Inflammatory macrophage treated with lipopolysaccharide for 1 hour (primary cell): ENCODE measurements around the gene SLC31A1.

ENCODE experiments used
- DNase-seq, 2 donors: peaks; one replicate each; pipeline ENCODE4 v3.0.0-alpha.2; 2020 to 2022

The SLC31A1 gene

GRCh38 chr9:113221003-113221799, at the start of gene SLC31A1, which contains the start of gene FKBP15:
Gene SLC31A1 (plus strand): TSS chr9:113221544. CDS start chr9:113256149, 34,605 bp downstream.
Gene FKBP15 (minus strand): TSS chr9:113221277. CDS start chr9:113221243, 34 bp downstream.
- peak; percentile 99 for DNase-seq

DNA sequence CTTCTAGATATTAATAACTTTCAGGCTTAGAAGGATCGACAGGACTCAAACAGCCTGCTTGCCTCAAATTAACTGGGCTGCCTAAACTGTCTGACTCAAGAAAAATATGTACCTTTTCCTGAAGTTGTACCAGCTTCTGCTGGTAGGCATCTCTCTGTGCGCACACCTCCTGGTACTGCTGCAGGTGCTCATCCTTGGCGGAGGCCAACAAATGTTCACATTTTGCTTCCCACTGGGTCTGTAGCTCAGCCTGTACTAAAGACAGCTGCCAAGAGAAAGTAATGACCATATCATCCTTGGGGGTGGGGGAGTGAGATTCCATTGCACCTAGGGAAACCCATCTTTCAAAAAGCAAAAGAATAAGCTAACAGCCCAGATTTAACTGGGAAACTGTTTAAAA, 48.0 kb upstream of the SLC31A1 start:
- no peak for DNase-seq

DNA sequence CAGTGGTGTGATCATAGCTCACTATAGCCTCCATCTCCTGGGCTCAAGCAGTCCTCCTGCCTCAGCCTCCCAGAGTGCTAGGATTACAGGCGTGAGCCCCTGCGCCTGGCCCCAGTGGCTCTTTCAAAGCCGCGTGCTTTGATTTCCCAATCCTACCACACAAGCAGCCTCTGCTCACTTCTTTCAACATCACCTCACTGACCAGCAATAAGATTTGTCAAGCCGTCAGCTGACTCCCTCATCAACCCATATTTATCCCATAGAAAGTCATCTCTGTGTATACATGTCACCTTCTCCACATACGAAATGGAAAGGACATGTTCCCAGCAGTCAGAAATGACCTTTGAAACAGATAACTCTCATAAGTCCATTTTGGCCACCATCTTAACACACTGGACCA, 44.5 kb upstream of the SLC31A1 start:
- peak; percentile 69 to 86 for DNase-seq

DNA sequence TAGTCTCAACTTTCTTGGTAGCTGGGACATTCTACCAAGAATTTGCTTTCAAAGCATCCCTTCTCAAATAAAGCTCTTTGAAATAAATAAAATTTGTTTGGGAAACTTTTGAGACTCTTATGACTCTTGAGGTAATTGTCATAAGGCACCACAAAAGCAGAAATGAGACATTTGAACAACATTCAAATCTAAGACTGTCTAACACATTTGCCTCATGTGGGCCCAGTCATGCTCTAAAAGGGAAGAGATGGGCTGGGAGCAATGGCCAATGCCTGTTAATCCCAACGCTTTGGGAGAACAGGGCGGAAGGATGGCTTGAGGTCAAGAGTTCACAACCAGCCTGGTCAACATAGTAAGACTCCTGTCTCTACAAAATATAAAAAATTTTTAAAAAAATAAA, 44.1 kb upstream of the SLC31A1 start:
- DNase-seq = peak; percentile 57 to 82

DNA sequence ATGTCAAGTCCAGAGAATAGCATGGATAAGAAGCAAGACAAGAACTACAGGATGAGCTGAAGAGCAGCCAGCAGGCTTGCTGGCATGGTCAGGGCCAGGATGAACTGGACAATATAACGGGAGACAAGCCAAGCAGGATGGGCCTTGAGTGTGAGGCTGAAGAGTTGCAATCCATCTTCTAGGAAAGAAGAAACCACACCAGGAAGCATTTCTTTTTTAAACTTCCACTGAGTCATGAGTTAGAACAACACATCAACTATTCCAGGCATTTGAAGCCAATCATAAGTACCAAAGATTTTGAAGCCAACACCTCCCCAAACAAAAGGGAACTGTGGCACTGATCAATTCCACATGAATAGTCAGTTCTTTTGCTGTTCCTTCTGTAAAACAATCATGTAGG, 43.3 kb upstream of the SLC31A1 start:
- no peak for DNase-seq

DNA sequence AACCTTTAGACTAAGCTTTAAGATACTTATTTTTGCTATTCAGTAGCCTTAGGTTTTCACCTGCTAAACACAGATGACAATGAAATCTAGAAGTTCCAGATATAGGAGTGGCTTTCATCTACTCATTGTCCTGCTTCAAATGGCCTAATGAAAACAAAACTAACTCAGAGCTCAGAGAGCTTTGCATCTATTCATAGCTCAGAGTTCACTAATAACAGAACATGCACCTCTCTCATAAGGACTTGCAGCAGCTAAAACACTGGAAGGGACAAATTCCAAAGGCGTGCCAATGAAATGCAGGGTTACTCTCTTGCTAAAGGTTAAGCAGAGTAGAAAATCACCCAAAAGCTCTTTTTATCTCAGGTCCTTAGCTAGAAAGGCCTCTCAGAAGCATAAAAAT, 41.5 kb upstream of the SLC31A1 start:
- no peak for DNase-seq

- no peak for DNase-seq
Observed at GRCh38 chr9:113181165-113181564, 40.2 kb upstream of the SLC31A1 start.

- DNase-seq = peak; percentile 66 to 74
Observed at GRCh38 chr9:113183956-113184488, 37.3 kb upstream of the SLC31A1 start.

- peak; percentile 34 to 39 for DNase-seq
Observed at GRCh38 chr9:113184539-113184938, 36.8 kb upstream of the SLC31A1 start.

GRCh38 chr9:113185271-113185670, 36.1 kb upstream of the SLC31A1 start:
- peak in 1 of 2 donors; percentile 9 for DNase-seq

GRCh38 chr9:113186137-113186755, 35.1 kb upstream of the SLC31A1 start:
- no peak for DNase-seq

DNA sequence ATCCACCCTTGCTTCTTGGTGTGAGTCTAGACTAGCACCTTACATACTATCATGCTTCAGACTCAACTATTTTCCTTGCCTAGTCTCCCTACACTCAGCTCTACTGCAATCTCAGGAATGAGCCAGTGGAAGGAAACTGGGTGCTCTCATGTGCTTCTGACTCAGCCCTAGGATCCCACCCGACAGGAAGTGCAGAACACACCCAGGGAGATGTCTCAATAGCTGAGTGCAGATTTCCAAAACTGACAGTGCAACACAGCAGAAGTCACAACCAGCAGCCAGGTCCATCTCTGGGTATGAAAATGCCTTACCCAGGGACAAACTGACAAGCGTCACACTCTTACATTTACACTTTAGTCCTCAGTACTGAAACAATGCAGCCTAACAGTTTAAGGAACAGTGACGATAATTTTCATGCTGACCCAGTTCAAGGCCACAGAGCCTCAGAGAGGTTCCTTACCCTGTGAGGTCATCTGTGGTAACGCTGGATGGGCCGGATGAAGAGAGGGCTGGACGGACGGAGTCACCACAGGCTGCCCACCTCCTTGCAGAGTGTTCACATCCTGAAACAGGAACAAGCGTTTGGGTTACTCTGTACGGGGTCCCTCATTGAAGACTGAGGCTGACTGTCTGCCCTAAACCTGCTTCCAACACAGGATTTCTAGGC, 33.3 kb upstream of the SLC31A1 start:
- DNase-seq = peak; percentile 93 to 95

DNA sequence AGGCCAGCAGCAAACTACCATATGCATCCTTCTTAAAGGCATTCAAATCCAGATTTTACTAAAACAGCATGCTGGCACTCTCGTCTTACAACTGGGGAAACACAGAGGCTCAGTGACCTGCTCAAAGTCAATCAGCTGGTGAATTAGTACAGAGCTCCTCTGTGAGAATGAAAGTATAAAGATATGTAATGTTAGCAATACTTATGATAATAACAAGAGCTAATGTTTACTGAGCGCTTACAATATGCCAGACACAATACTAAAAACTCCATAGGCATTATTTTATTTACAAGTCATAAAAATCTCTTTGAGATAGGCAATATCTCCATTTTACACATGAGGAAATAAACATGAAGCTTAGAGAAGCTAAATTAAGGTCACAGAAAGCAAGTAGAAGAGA, 28.9 kb upstream of the SLC31A1 start:
- DNase-seq = no peak

DNA sequence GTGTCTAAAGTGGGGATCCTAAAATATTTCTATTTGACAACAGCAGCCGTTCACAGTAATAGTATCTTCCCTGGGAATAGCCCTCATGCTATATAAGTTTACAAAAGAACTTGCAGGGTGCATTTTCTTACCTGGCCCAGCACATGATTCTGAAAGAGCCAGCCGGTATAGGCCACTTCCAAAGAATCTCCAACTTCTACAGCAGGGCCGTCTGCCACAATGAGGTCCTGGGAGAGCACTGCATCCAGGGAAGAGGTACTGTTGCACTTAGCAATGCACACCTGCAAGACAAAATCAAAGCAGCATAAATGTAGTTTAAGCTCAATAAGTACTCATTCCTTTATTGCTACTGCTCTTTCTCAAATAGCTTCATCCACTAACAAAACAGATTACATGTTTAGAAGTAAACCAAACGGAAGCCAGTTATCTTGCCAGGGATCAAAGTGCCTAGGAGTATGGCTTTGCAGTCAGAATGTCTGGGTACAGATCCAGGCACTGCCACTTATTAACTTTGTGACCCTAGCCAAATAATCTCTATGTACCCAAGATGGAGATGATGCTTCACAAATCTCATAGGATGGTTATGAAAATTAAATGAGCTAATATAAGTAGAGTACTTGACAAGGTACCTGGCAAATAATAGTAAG, 21.5 kb upstream of the SLC31A1 start:
- no peak for DNase-seq

GRCh38 chr9:113205432-113205831, 15.9 kb upstream of the SLC31A1 start:
- no peak for DNase-seq

DNA sequence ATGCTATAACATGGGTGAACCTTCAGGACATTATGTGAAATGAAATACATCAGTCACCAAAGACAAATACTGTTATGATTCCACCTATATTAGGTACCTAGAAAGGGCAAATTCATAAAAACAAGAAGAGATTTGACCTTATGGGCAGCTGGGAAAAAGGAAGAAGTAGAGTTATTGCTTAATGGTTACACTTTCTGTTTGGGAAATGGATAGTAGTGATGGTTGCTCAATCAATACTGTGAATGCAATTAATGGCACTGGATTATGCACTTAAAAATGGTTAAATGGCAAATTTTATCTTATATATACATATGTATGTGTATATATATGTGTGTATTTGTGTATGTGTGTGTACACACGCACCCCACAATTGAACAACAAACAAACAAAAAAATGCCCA, 15.5 kb upstream of the SLC31A1 start:
- DNase-seq = peak; percentile 64 to 72

DNA sequence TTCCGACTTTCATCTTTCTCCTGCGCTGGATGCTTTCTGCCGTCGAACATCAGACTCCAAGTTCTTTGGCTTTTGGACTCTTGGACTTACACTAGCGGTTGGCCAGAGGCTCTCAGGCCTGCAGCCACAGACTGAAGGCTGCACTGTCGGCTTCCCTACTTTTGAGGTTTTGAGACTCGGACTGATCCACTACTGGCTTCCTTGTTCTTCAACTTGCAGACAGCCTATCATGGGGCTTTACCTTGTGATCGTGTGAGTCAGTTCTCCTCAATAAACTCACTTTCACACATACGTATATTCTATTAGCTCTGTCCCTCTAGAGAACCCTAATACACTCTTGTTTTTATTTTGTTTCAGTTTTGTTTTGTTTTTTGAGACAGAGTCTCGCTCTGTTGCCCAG, 10.5 kb upstream of the SLC31A1 start:
- peak; percentile 42 to 65 for DNase-seq

- no peak for DNase-seq
Observed at GRCh38 chr9:113215132-113215531, 6.2 kb upstream of the SLC31A1 start.

GRCh38 chr9:113216406-113216805, 4.9 kb upstream of the SLC31A1 start:
- no peak for DNase-seq

- DNase-seq = peak; percentile 71 to 91
Observed at GRCh38 chr9:113219186-113219936, 2.0 kb upstream of the SLC31A1 start.

DNA sequence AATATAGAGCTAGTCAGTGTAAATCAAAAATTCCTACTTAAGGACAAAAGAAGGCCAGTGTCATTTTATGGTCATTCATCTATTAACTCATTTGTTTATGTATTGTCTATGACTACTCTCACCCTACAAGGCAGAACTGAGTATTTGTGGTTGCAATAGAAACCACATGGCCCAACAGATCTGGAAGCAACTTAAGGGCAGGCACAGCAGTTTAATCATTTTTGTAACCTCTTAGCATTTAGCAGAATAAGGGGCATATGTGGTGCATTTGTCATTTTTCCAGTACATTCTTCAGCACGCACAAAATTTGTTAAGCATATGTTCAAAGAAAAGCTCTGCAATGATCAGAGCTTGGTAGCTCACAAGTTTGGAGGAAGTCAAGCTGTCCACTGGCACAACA, 1.4 kb upstream of the SLC31A1 start:
- DNase-seq = peak in 1 of 2 donors; percentile 70

- DNase-seq = no peak
Observed at GRCh38 chr9:113220467-113221002, 809 bp upstream of the SLC31A1 start.
